ENCODE results near the gene PACRG.
A peak's percentile ranks its signal among the peaks of the same experiment; 100 is the strongest.

PACRG gene

GRCh38 chr6:163254341-163254835, 526.6 kb downstream of the PACRG start:
- no peak for FAIRE-seq

- FAIRE-seq, result no peak
Measured at GRCh38 chr6:163255265-163255664, 527.5 kb downstream of the PACRG start.

GRCh38 chr6:163259689-163260088, 531.9 kb downstream of the PACRG start:
- no peak for FAIRE-seq

- FAIRE-seq, result no peak
Measured at GRCh38 chr6:163260111-163260895, 532.5 kb downstream of the PACRG start.

GRCh38 chr6:163260911-163261310, 533.1 kb downstream of the PACRG start:
- FAIRE-seq, result no peak

- FAIRE-seq, result no peak
Measured at GRCh38 chr6:163261361-163261760, 533.6 kb downstream of the PACRG start.

- FAIRE-seq, result no peak
Measured at GRCh38 chr6:163262080-163262479, 534.3 kb downstream of the PACRG start.

GRCh38 chr6:163263196-163263595, 535.4 kb downstream of the PACRG start:
- no peak for FAIRE-seq

- no peak for FAIRE-seq
Measured at GRCh38 chr6:163263998-163264661, 536.4 kb downstream of the PACRG start.

- no peak for FAIRE-seq
Measured at GRCh38 chr6:163264662-163265035, 536.9 kb downstream of the PACRG start.

GRCh38 chr6:163281634-163282033, 553.9 kb downstream of the PACRG start:
- FAIRE-seq, result peak; percentile 80

- FAIRE-seq, result no peak
Measured at GRCh38 chr6:163282672-163283071, 554.9 kb downstream of the PACRG start.

- no peak for FAIRE-seq
Measured at GRCh38 chr6:163284151-163284550, 556.4 kb downstream of the PACRG start.

- FAIRE-seq, result no peak
Measured at GRCh38 chr6:163285691-163286090, 557.9 kb downstream of the PACRG start.

GRCh38 chr6:163287626-163288025, 559.9 kb downstream of the PACRG start:
- no peak for FAIRE-seq

GRCh38 chr6:163288066-163288465, 560.3 kb downstream of the PACRG start:
- FAIRE-seq, result no peak

- FAIRE-seq, result no peak
Measured at GRCh38 chr6:163288915-163289314, 561.1 kb downstream of the PACRG start.

GRCh38 chr6:163289447-163289846, 561.7 kb downstream of the PACRG start:
- FAIRE-seq, result no peak

- no peak for FAIRE-seq
Measured at GRCh38 chr6:163290545-163291274, 562.9 kb downstream of the PACRG start.

GRCh38 chr6:163291622-163292021, 563.8 kb downstream of the PACRG start:
- FAIRE-seq, result no peak

- FAIRE-seq, result no peak
Measured at GRCh38 chr6:163293286-163293685, 565.5 kb downstream of the PACRG start.

- no peak for FAIRE-seq
Measured at GRCh38 chr6:163294734-163295133, 567.0 kb downstream of the PACRG start.

GRCh38 chr6:163296835-163297519, 569.2 kb downstream of the PACRG start:
- no peak for FAIRE-seq
